ENCODE measurements around the gene SNX9.

DNA sequence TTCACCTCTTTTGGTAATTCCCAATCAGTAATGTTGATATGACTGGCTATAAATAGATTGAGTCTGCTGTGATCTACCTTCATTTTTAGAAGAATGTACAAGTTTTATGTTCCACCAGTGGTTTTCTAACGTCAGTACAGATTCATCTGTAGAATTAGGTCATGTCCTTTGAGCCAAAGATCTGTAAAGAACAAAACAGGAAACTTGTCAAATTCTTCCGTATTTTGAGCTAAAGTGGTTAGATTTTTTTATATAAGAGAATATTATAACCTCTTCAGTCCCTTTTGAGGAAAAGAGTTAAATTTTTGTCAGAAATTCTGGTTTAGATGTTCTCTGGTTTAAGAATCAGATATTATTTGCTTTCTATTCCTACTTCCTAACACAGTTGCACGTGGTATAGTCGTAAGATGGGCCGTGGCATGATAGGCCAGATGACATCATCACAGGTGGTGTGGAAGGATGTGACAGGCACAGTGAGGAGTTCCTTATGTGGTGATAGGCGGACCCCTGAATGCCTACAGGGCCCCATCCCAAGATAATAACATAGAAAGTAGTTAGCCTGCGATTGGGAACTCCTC lies 62.3 kb downstream of the SNX9 start:
- TF ChIP-seq, protein P1, sequence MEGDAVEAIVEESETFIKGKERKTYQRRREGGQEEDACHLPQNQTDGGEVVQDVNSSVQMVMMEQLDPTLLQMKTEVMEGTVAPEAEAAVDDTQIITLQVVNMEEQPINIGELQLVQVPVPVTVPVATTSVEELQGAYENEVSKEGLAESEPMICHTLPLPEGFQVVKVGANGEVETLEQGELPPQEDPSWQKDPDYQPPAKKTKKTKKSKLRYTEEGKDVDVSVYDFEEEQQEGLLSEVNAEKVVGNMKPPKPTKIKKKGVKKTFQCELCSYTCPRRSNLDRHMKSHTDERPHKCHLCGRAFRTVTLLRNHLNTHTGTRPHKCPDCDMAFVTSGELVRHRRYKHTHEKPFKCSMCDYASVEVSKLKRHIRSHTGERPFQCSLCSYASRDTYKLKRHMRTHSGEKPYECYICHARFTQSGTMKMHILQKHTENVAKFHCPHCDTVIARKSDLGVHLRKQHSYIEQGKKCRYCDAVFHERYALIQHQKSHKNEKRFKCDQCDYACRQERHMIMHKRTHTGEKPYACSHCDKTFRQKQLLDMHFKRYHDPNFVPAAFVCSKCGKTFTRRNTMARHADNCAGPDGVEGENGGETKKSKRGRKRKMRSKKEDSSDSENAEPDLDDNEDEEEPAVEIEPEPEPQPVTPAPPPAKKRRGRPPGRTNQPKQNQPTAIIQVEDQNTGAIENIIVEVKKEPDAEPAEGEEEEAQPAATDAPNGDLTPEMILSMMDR (conservative IDR thresholded peaks at IDR 0.05; ENCODE audit: low read depth, low read length) = no peak
- no peak for TF ChIP-seq RFX5 (IDR thresholded peaks at IDR 0.05; ENCODE audit: low read depth, low read length)
- no peak for TF ChIP-seq POLR2A (IDR thresholded peaks at IDR 0.05; ENCODE audit: low read depth, low read length)
- TF ChIP-seq, protein P2, sequence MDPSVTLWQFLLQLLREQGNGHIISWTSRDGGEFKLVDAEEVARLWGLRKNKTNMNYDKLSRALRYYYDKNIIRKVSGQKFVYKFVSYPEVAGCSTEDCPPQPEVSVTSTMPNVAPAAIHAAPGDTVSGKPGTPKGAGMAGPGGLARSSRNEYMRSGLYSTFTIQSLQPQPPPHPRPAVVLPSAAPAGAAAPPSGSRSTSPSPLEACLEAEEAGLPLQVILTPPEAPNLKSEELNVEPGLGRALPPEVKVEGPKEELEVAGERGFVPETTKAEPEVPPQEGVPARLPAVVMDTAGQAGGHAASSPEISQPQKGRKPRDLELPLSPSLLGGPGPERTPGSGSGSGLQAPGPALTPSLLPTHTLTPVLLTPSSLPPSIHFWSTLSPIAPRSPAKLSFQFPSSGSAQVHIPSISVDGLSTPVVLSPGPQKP (IDR thresholded peaks at IDR 0.05; ENCODE audit: borderline replicate concordance, low read depth, low read length) = no peak
- TF ChIP-seq RAD21 (IDR thresholded peaks at IDR 0.05; ENCODE audit: low read length) = no peak
- no peak for TF ChIP-seq CEBPB (IDR thresholded peaks at IDR 0.05; ENCODE audit: low read depth, low read length)
- TF ChIP-seq MAFK (IDR thresholded peaks at IDR 0.05; ENCODE audit: low read depth, low read length) = no peak
- no peak for TF ChIP-seq NFE2L2 (IDR thresholded peaks at IDR 0.05; ENCODE audit: low read depth, low read length)
- TF ChIP-seq, protein P3, sequence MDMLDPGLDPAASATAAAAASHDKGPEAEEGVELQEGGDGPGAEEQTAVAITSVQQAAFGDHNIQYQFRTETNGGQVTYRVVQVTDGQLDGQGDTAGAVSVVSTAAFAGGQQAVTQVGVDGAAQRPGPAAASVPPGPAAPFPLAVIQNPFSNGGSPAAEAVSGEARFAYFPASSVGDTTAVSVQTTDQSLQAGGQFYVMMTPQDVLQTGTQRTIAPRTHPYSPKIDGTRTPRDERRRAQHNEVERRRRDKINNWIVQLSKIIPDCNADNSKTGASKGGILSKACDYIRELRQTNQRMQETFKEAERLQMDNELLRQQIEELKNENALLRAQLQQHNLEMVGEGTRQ (IDR thresholded peaks at IDR 0.05; ENCODE audit: low read depth, low read length) = no peak
- no peak for TF ChIP-seq MXI1 (IDR thresholded peaks at IDR 0.05; ENCODE audit: borderline replicate concordance, low read depth, low read length)

Data from IMR-90 (cell line).